Measurements from ENCODE around the gene TPSAB1.
"Not testable (repeated sequence)": the region's sequence is repeated elsewhere in the genome, so short reads cannot be mapped to it uniquely, and the experiment has no call there.

The TPSAB1 gene

GRCh38 chr16:1240436-1240835 lies at the start of gene TPSAB1:
TPSAB1 (plus strand) TSS chr16:1240705; CDS start chr16:1240939, 234 bp downstream.
- DNase-seq = not testable (repeated sequence)

GRCh38 chr16:1190789-1191188 lies 49.7 kb upstream of the TPSAB1 start:
- DNase-seq = not testable (repeated sequence)

GRCh38 chr16:1192384-1193073 lies 48.0 kb upstream of the TPSAB1 start:
- DNase-seq = no peak

- peak; percentile 46 to 72 for DNase-seq
Observed at GRCh38 chr16:1193143-1193824, 47.2 kb upstream of the TPSAB1 start.

- DNase-seq = no peak
Observed at GRCh38 chr16:1193825-1194581, 46.5 kb upstream of the TPSAB1 start.

- DNase-seq = peak in 1 of 2 experiments; percentile 28
Observed at GRCh38 chr16:1194665-1195392, 45.7 kb upstream of the TPSAB1 start.

GRCh38 chr16:1195393-1195666 lies 45.2 kb upstream of the TPSAB1 start:
- no peak for DNase-seq

- DNase-seq = no peak
Observed at GRCh38 chr16:1196494-1196893, 44.0 kb upstream of the TPSAB1 start.

GRCh38 chr16:1197237-1197866 lies 43.2 kb upstream of the TPSAB1 start:
- DNase-seq = no peak

- DNase-seq = no peak
Observed at GRCh38 chr16:1198194-1198593, 42.3 kb upstream of the TPSAB1 start.

GRCh38 chr16:1198671-1199346 lies 41.7 kb upstream of the TPSAB1 start:
- DNase-seq = not testable (repeated sequence)

GRCh38 chr16:1199347-1200013 lies 41.0 kb upstream of the TPSAB1 start:
- no peak for DNase-seq

- DNase-seq = no peak
Observed at GRCh38 chr16:1200014-1200627, 40.4 kb upstream of the TPSAB1 start.

- no peak for DNase-seq
Observed at GRCh38 chr16:1201444-1201843, 39.1 kb upstream of the TPSAB1 start.

- no peak for DNase-seq
Observed at GRCh38 chr16:1202274-1202673, 38.2 kb upstream of the TPSAB1 start.

- DNase-seq = no peak
Observed at GRCh38 chr16:1204933-1205332, 35.6 kb upstream of the TPSAB1 start.

GRCh38 chr16:1206326-1206725 lies 34.2 kb upstream of the TPSAB1 start:
- DNase-seq = no peak

- DNase-seq = no peak
Observed at GRCh38 chr16:1206786-1207185, 33.7 kb upstream of the TPSAB1 start.

- DNase-seq = no peak
Observed at GRCh38 chr16:1208239-1208830, 32.2 kb upstream of the TPSAB1 start.

- no peak for DNase-seq
Observed at GRCh38 chr16:1209081-1209480, 31.4 kb upstream of the TPSAB1 start.

- DNase-seq = no peak
Observed at GRCh38 chr16:1210461-1210860, 30.0 kb upstream of the TPSAB1 start.
